ENCODE data around the gene GRM8.

The GRM8 gene

DNA sequence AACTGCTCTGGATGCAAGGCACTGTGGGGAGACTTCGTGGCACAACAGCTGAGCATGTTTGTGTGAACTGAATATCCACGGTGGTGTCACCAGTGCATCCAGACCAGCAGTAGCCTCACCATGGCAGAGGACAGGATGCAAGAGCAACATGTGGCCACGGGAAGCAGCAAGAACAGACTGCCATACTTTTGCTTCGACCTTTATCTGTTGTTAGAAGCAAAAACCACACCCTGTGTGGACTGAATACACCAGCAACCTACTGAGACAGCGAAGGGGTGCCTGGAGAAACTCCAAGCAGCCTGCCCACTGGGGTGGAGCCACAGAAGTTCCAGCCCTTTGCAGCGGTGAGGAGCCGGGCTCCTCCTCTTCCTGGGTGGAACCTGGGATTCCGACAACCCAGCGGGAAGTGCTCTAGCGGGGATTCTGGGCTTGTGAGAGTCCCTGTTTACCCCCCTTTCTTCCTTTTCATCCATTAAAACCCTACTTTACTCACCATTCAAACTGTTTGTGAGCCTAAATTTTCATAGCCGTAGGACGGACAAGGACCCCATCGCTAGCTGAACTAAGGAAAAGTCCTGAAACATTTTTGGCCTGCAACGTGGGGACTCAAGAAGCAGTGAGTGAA lies 584.9 kb downstream of the GRM8 start:
- Mint-ChIP-seq H3K9me3 (peaks cover 5% of the 10 kb centered on the region), H3K27ac (ENCODE audit: low read depth) (no peak overlapping the region), H3K27me3 (no peaks in the 10 kb centered on the region), H3K4me1 (no peaks in the 10 kb centered on the region), H3K36me3 (ENCODE audit: insufficient read depth) (no peaks in the 10 kb centered on the region), H3K4me3 (no peak overlapping the region)
- no peak for DNase-seq (ENCODE audit: low spot score in 2 of 2)
- no peak for ATAC-seq (replicated peaks; ENCODE audit: extremely low read depth, poor library complexity, severe bottlenecking)

GRCh38 chr7:126662856-126663255 lies 589.9 kb downstream of the GRM8 start:
- H3K36me3 Mint-ChIP-seq (ENCODE audit: insufficient read depth) = no peaks in the 10 kb centered on the region
- H3K27ac Mint-ChIP-seq (ENCODE audit: low read depth) = no peak overlapping the region
- ATAC-seq (replicated peaks; ENCODE audit: extremely low read depth, poor library complexity, severe bottlenecking) (no peak), DNase-seq (ENCODE audit: low spot score in 2 of 2) (no peak)
- H3K9me3 Mint-ChIP-seq = peaks cover 5% of the 10 kb centered on the region
- H3K4me1 Mint-ChIP-seq = no peaks in the 10 kb centered on the region
- H3K4me3 Mint-ChIP-seq = no peak overlapping the region
- peaks cover 8% of the 10 kb centered on the region for H3K27me3 Mint-ChIP-seq

- Mint-ChIP-seq H3K4me1 (no peaks in the 10 kb centered on the region), H3K36me3 (ENCODE audit: insufficient read depth) (no peaks in the 10 kb centered on the region), H3K27me3 (peaks cover 8% of the 10 kb centered on the region), H3K4me3 (no peak overlapping the region), H3K27ac (ENCODE audit: low read depth) (no peak overlapping the region), H3K9me3 (no peaks in the 10 kb centered on the region)
- no peak for DNase-seq (ENCODE audit: low spot score in 2 of 2)
- no peak for ATAC-seq (replicated peaks; ENCODE audit: extremely low read depth, poor library complexity, severe bottlenecking)
Observed at GRCh38 chr7:126659124-126659523, 593.6 kb downstream of the GRM8 start.

DNA sequence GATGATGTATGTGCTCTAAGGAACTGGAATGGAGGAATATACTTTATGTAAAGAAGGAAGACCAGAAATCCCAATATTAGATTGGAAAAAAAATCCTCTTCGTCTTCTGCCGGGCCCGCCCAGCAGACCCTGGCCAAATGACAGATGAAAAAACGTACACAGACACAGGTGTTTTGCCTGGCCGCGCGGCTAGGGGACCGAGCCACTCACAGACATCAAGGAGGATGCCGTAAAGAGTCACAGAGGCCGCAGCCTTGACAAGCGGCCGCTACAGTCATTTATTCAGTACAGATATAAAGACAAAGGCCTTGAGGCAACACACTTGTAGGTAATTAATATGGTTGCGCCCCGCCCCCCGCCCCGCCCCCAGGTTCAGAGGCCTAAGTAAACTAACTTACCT lies 594.1 kb downstream of the GRM8 start:
- Mint-ChIP-seq H3K27ac (ENCODE audit: low read depth) (no peak overlapping the region), H3K4me1 (no peaks in the 10 kb centered on the region), H3K4me3 (no peak overlapping the region), H3K36me3 (ENCODE audit: insufficient read depth) (no peaks in the 10 kb centered on the region), H3K9me3 (no peaks in the 10 kb centered on the region), H3K27me3 (peaks cover 8% of the 10 kb centered on the region)
- ATAC-seq (replicated peaks; ENCODE audit: extremely low read depth, poor library complexity, severe bottlenecking) (no peak), DNase-seq (ENCODE audit: low spot score in 2 of 2) (no peak)

DNA sequence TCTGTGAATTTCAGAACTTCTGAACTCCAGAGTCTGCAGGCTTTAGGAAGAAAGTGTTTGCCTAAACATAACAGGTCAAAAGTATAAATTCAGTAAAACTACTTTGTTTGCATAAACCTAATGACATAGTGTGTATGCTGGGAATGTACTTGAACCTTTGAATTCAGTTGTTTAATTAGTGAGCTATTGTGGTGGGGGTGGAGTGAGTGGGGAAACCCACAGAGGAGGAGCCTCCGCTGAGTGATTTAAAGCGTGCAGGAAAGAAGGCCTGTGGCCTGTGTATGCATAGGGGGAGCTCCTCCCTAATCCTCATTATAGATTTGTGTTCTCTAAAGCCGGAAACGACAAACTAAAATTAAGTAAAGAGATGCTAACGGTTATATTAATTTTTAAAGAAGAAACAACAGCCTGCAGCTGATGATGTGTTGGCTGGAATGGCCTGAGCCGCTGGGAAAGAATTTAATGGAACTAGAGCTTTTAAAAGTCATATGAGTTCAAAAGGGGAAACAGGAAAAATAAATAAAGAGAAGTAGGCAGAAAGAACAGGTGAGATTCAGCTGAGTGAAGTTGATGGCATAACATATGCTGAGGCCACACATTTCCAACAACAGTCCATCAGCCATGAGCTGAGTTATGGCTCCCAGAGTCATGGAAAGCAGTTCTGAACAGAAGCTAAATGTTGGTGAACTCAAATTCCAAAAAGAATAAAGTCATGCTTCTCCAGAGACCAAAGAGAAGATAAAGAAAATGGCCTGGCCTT lies 595.0 kb downstream of the GRM8 start:
- H3K4me3 Mint-ChIP-seq = no peak overlapping the region
- H3K27me3 Mint-ChIP-seq = peaks cover 8% of the 10 kb centered on the region
- H3K9me3 Mint-ChIP-seq = no peaks in the 10 kb centered on the region
- H3K4me1 Mint-ChIP-seq = no peaks in the 10 kb centered on the region
- H3K27ac Mint-ChIP-seq (ENCODE audit: low read depth) = no peak overlapping the region
- ATAC-seq (replicated peaks; ENCODE audit: extremely low read depth, poor library complexity, severe bottlenecking) (no peak), DNase-seq (ENCODE audit: low spot score in 2 of 2) (no peak)
- H3K36me3 Mint-ChIP-seq (ENCODE audit: insufficient read depth) = no peaks in the 10 kb centered on the region

- no peaks in the 10 kb centered on the region for H3K36me3 Mint-ChIP-seq (ENCODE audit: insufficient read depth)
- H3K4me1 Mint-ChIP-seq = no peaks in the 10 kb centered on the region
- H3K9me3 Mint-ChIP-seq = no peaks in the 10 kb centered on the region
- ATAC-seq (replicated peaks; ENCODE audit: extremely low read depth, poor library complexity, severe bottlenecking) (no peak), DNase-seq (ENCODE audit: low spot score in 2 of 2) (no peak)
- H3K27ac Mint-ChIP-seq (ENCODE audit: low read depth) = no peak overlapping the region
- H3K4me3 Mint-ChIP-seq = no peak overlapping the region
- peaks cover 3% of the 10 kb centered on the region for H3K27me3 Mint-ChIP-seq
Observed at GRCh38 chr7:126657137-126657536, 595.6 kb downstream of the GRM8 start.

DNA sequence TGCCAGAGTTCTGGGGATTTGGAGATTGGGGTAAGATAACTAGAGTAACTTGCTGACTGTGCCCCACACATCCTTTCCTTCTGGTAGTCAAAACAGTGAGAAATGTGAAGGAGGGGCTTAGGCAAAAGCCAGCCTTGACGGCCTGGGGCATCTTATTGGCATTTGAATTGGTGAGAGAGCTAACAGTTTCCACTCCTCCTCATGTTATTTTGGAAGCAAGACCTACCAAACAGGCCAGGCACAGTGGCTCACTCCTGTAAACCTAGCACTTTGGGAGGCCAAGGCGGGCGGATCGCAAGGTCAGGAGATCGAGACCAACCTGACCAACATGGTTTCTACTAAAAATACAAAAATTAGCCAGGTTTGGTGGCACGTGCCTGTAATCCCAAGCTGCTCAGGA lies 596.6 kb downstream of the GRM8 start:
- DNase-seq (ENCODE audit: low spot score in 2 of 2) (no peak), ATAC-seq (replicated peaks; ENCODE audit: extremely low read depth, poor library complexity, severe bottlenecking) (no peak)
- Mint-ChIP-seq H3K27me3 (no peaks in the 10 kb centered on the region), H3K36me3 (ENCODE audit: insufficient read depth) (no peaks in the 10 kb centered on the region), H3K9me3 (no peaks in the 10 kb centered on the region), H3K27ac (ENCODE audit: low read depth) (no peak overlapping the region), H3K4me1 (no peaks in the 10 kb centered on the region), H3K4me3 (no peak overlapping the region)

GRCh38 chr7:126637538-126637937 lies 615.2 kb downstream of the GRM8 start:
- DNase-seq (ENCODE audit: low spot score in 2 of 2) (no peak), ATAC-seq (replicated peaks; ENCODE audit: extremely low read depth, poor library complexity, severe bottlenecking) (no peak)
- Mint-ChIP-seq H3K36me3 (ENCODE audit: insufficient read depth) (no peaks in the 10 kb centered on the region), H3K4me1 (no peaks in the 10 kb centered on the region), H3K27ac (ENCODE audit: low read depth) (no peak overlapping the region), H3K9me3 (no peaks in the 10 kb centered on the region), H3K4me3 (no peak overlapping the region), H3K27me3 (no peaks in the 10 kb centered on the region)

DNA sequence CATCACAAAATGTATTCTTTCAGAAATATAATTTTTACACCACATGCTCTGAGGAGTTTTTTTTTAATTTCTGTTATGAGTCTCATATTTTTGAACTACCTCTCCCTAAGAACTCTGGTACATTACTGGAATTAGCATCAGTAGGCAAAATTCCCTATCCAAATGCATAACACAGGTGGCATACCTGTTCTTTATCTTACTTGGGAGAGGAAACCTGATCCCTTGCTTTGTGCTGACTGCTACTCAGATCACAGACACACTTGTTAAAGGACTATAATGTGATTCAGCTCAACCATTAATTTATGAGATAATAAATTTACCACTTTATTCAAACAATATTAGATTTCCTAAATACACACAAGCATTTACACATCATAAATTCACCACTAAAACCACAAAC lies 617.2 kb downstream of the GRM8 start:
- H3K4me3 Mint-ChIP-seq = no peak overlapping the region
- ATAC-seq (replicated peaks; ENCODE audit: extremely low read depth, poor library complexity, severe bottlenecking) = no peak

GRCh38 chr7:126608339-126608776 lies 644.4 kb downstream of the GRM8 start:
- H3K9me3 Mint-ChIP-seq = peaks cover 6% of the 10 kb centered on the region

More for the DNA sequence above, 617.2 kb downstream of the GRM8 start:
- H3K36me3 Mint-ChIP-seq (ENCODE audit: insufficient read depth) = no peaks in the 10 kb centered on the region
- H3K4me1 Mint-ChIP-seq = no peaks in the 10 kb centered on the region
- no peak overlapping the region for H3K27ac Mint-ChIP-seq (ENCODE audit: low read depth)
- no peak for DNase-seq (ENCODE audit: low spot score in 2 of 2)
- H3K9me3 Mint-ChIP-seq = no peaks in the 10 kb centered on the region
- no peaks in the 10 kb centered on the region for H3K27me3 Mint-ChIP-seq

GRCh38 chr7:126606331-126606730 lies 646.4 kb downstream of the GRM8 start:
- no peaks in the 10 kb centered on the region for H3K36me3 Mint-ChIP-seq (ENCODE audit: insufficient read depth)
- H3K27ac Mint-ChIP-seq (ENCODE audit: low read depth) = no peak overlapping the region
- H3K9me3 Mint-ChIP-seq = no peaks in the 10 kb centered on the region
- H3K4me1 Mint-ChIP-seq = no peaks in the 10 kb centered on the region
- DNase-seq (ENCODE audit: low spot score in 2 of 2) (no peak), ATAC-seq (replicated peaks; ENCODE audit: extremely low read depth, poor library complexity, severe bottlenecking) (no peak)
- H3K27me3 Mint-ChIP-seq = no peaks in the 10 kb centered on the region
- H3K4me3 Mint-ChIP-seq = no peak overlapping the region

More at GRCh38 chr7:126608339-126608776, 644.4 kb downstream of the GRM8 start:
- DNase-seq (ENCODE audit: low spot score in 2 of 2) = no peak
- Mint-ChIP-seq H3K27ac (ENCODE audit: low read depth) (no peak overlapping the region), H3K4me1 (no peaks in the 10 kb centered on the region), H3K27me3 (no peaks in the 10 kb centered on the region), H3K36me3 (ENCODE audit: insufficient read depth) (no peaks in the 10 kb centered on the region), H3K4me3 (no peak overlapping the region)
- ATAC-seq (replicated peaks; ENCODE audit: extremely low read depth, poor library complexity, severe bottlenecking) = no peak

DNA sequence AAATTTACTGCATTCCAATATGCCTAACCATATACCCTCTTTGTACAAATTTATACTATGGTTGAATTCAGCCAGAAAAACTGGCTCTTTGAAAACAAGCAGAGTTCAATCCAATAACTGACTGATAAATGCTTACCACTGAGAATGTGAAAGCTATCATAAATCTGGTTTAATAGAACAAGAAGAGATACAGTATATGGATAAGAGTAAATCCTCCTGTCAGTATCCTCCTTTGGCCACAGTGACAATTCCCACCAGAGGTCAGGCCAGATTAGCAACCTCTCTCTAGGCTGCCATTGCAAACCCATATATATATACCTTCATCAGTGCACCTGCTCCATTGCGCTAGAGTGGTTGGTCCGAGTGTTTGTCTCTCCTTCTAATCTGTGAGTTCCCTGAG lies 647.2 kb downstream of the GRM8 start:
- Mint-ChIP-seq H3K9me3 (no peaks in the 10 kb centered on the region), H3K27ac (ENCODE audit: low read depth) (no peak overlapping the region), H3K27me3 (no peaks in the 10 kb centered on the region), H3K36me3 (ENCODE audit: insufficient read depth) (peaks cover 1% of the 10 kb centered on the region), H3K4me1 (no peaks in the 10 kb centered on the region), H3K4me3 (no peak overlapping the region)
- ATAC-seq (replicated peaks; ENCODE audit: extremely low read depth, poor library complexity, severe bottlenecking) = no peak
- DNase-seq (ENCODE audit: low spot score in 2 of 2) = no peak

- H3K9me3 Mint-ChIP-seq = no peaks in the 10 kb centered on the region
- no peaks in the 10 kb centered on the region for H3K27me3 Mint-ChIP-seq
- DNase-seq (ENCODE audit: low spot score in 2 of 2) (no peak), ATAC-seq (replicated peaks; ENCODE audit: extremely low read depth, poor library complexity, severe bottlenecking) (no peak)
- no peak overlapping the region for H3K27ac Mint-ChIP-seq (ENCODE audit: low read depth)
- H3K4me1 Mint-ChIP-seq = no peaks in the 10 kb centered on the region
- H3K4me3 Mint-ChIP-seq = no peak overlapping the region
- peaks cover 1% of the 10 kb centered on the region for H3K36me3 Mint-ChIP-seq (ENCODE audit: insufficient read depth)
Observed at GRCh38 chr7:126605056-126605455, 647.7 kb downstream of the GRM8 start.

Measured in central memory CD8-positive, alpha-beta T cell (primary cell).